GM21576 (cell line): ENCODE data around the gene SORCS2.

Source experiments
- ATAC-seq: cut with Tn5 transposase; IDR thresholded peaks from one replicate; pipeline ENCODE4 v1.9.1; 2021; ENCODE audit warnings: mild to moderate bottlenecking, moderate library complexity; ENCODE audit not compliant: unreplicated experiment

The SORCS2 gene

DNA sequence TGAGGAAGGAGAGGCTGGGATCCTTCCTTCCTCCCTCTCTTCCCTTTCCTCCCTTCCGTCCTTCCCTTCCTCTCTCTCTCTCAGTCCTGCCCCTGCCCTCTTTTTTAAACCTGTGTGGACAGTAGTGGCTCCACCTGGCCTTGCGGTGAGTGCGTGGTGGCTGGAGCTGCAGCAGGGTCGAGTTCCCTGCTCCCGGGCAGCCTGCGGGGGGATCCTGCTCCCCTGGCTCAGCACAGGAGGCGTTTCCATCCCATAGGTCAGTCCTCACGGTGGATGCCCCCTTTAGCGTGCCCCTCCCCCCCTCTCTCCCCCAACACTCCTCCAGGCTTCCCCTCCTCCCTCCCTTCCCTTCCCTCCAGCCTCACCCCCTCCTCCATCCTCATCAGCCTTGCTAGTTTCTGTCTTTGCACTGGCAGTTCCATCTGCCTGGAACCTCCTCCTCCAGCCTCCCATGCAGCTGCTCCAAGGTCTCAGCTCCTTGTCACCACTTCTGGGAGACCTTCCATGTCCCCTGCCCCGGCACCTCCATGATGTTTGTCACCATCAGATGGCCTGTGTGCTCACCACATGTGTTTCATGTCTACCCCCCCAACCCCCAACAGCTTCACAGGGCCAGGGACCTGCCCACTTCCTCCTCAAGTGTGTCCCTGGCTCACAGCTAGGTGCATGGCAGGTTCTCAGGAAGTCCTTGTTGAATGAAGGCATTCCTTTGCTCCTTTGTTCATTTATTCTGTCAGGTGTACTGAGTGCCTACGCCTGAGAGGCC is 174.0 kb downstream of the SORCS2 start:
- no peak for ATAC-seq

DNA sequence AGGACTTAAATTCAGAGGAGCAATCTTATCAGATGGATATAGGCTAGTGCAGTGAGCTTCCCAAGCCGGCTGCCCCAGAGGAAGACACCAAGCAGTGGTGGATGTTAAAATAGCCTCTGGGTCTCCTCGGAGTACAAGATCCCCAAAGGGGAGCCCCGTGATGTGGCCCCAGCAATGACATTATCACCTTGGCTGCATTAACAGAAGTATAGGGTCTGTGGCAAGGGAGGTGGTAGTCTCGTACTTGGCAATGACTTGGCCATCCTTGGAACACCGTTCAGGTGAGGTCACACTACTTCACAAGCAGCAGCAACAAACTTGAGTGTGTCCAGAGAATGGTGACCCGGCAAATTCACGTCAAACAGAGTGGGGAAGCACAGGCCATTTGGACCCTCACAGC is 174.6 kb downstream of the SORCS2 start:
- ATAC-seq, result no peak

DNA sequence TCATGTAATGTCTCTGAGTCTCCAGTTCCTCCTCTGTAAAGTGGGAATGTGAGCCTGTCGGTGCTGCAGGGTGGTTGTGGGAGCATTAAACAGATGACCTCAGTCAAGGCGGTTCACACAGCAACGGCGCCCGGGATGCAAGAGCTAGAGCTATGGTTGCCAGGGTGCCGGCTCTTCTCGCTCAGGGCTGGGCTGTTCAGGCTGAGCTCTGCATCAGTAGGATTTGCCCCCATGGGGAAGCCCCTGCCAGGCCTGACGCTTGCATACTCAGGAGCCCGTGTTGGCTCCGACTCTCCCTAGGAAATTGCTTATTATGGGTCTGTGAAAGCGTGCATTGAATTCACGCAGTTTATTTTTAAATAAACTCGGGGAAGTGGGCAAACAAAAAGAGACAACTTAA is 175.1 kb downstream of the SORCS2 start:
- no peak for ATAC-seq

DNA sequence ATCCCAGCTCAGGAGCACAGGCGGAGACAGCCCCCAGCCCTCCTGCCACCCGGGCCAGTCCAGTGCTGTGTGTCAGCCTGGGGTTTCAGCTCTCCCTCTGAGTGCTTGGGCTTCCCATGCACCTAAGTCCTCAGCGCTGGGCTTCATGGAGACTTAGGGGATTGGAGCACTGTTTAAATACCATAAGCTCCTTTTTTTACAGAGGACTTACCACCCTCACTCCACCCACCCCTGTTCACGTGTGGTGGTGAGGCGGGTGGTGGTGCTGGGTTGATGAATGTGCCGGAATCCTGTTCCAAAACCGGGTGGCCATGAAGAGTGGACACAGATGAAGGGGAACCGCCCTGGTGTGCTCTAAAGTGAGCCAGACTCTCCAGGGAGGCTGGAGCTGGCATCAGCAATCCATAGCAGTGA is 175.5 kb downstream of the SORCS2 start:
- ATAC-seq, result no peak

DNA sequence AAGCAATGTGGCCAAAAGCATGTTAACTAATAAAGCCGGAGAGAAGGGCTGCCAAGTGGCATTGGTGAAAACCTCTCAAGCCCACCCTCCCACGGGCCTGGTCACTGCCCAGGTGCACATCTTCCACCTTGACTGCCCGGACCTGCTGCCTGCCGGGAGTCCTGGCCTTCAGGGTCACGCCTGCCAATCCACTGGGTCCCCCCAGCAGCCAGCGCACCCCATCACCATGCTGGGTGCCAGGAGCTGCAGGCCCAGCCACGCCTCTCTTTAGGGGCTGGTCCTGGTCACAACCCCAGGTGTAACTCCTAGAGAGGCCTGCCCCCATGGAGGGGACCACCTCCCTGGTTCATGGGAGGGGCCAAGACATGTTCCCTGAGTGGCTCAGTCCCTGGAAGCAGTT is 176.0 kb downstream of the SORCS2 start:
- ATAC-seq, result no peak

DNA sequence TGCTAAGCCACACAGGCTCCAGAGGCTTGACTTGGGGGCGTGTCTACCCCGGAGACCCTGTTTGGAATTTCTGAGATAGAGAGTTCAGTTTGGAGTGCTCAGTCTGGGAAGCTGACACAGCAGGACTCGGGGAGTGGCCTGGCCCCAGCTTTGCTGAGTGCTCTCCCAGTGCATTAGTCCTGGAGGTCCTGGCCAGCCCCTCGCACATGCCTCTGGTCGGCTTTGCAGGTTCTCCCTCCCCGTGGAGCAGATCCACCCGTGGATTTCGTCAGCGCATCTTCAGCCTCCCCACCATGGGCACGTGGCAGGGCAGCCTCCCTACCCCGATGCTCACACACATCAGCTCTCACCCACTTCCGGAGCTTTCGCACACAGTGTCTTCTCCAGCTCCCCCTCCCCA is 177.2 kb downstream of the SORCS2 start:
- ATAC-seq, result no peak

DNA sequence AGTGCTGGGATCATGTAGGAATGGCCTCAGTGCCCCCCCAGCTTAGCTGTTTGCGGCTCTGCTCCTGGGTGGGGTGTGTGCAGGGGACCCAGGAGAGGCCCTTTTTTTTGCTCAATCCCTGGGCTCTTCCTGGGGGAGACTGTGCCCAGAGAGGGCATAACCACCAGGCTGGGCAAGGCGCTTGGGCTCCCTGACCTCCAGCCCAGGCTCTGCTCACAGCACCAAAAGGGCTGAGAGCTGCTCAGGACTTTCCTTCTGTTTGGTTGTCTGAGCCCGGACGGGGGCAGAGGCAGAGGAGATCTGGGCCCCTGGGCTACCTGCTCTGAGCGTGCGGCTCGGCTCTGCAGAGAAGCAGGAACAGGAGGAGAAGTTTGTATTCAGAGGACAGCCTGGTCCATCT is 177.7 kb downstream of the SORCS2 start:
- no peak for ATAC-seq

DNA sequence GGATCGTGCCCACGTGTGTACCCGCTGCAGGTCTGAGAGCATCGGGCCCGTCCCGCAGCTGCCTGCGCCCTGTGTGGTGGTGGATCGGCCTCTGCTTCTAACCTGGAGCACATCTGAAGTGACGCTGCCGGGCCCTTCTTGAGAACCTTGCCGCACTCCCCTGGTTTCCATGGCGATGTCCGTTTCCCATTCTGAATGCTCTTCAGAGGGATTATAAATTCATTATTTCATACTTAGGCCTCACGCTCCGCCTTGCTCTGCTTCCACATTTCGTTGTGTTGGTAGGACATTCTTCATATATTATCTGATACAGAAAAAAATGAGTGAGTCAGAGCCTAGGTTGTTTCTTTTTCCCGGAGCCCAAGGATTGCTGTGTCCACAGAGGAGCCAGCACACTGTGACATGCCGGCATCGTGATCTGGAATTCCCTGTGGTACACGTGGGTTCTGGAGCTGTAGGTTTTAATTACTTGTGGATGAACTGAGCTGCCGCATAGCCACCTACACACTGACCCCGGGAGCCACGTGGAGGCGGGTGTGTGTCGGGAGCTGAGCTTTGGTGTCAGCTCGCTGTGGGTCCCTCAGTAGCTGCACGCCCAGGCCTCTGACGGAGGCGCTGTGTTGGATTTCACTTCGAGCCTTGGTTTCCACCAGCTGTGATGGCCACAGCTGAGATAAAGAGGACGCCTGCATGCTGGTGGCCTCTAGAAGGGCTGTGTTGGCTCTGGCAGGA is 179.0 kb downstream of the SORCS2 start:
- no peak for ATAC-seq

DNA sequence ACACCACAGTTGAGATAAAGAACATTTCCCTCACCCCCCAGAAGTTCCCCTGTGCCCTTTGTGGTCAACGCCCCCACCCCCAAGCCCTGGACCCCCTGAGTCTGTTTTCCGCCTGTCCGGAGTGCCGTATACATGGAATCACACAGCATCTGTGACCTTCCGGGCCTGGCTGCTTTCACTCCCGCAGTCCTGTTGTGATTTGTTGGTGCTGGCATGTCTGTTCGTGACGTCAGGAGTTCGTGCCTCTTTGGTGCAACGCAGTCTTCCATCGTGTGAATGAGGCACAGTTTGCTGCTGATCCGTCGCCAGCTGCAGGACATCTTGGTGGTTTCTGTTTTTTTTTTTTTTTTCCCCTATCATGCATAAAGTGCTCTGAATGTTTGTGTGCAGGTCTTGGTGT is 180.3 kb downstream of the SORCS2 start:
- no peak for ATAC-seq

DNA sequence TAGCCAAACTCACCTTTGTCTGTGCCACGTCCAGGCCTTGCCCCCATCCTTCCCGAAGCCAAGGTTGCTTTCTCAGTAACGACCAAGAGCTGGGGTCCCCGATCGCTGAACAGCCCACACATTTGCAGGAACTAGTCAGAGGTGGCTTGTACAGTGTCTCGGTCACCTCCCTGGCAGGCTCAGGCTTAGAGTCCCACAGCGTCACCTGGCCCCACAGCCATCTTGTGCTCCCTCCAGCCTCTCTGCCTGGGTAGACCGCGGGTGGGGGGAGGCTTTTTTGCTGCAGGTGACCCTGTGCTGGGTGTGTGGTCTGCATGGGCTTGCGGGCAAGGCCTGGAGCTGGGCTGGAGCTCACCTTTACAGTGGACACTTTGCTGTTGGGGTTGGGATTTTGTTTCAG is 182.2 kb downstream of the SORCS2 start:
- ATAC-seq, result no peak

DNA sequence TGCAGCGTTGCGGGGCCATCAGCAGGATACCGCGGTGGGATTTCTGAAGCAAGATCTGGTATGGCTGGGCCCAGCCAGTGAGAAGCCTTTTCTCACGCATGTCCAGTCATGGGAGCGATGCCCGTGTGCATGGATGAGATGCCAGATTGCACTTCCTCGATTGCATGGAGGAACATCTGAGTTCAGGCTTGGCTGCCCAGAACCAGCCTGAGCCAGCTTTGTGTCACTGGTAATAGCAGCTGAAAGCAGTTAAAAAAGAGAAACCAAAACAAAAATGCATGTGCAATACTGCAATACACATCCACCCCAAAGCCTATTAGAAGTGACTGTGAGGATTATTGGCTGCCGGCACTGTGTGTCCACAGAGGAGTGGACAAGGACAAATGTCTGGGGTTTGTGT is 183.1 kb downstream of the SORCS2 start:
- no peak for ATAC-seq

DNA sequence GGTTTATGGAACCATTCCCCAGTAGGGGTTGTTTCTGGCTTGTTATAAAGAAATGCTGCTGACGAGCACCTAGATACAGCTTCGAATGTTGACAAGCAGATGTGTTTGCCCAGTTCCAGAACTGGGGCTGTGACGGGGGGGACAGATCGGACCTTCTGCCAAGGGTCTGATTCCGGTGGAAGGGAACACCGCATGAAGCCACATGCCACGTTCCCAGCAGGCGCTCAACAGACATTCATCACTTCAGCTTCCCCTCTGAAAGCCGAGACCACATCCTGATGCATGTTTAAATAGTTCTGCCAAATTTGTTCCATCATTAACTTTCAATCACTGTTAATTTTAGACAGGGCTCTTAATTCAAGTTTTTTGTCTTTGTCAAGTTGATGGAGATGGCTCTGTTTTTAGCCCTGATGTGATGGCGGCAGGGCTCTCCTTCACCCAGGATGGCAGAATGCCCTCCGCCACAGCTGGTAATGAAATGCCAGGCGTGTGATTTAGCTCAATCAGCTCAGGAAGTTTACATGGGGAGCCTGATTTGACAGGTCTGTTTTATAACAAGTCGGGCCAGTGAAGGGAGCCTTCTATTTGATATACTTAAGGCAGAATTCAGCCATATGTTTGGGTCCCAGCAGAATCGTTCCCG is 185.0 kb downstream of the SORCS2 start:
- no peak for ATAC-seq

DNA sequence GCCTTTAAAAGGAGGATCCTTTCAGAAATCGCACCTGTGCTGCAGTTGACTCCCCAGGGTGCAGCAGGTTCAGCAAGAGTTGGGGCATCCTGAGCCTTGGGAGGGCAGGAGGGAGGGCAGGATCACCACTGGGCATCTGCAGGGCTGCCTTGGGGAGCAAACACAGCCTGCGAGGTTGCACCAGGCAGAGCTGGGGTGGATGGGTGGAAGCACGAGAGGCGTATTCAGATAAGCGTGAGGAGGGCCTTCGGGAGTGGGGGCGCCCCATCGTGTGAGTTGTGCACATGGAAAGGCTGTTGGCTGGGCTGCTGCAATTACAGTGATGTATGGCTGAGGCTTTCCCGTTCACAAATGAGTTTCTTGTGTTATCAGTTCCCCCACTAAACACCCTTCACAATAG is 186.8 kb downstream of the SORCS2 start:
- no peak for ATAC-seq

DNA sequence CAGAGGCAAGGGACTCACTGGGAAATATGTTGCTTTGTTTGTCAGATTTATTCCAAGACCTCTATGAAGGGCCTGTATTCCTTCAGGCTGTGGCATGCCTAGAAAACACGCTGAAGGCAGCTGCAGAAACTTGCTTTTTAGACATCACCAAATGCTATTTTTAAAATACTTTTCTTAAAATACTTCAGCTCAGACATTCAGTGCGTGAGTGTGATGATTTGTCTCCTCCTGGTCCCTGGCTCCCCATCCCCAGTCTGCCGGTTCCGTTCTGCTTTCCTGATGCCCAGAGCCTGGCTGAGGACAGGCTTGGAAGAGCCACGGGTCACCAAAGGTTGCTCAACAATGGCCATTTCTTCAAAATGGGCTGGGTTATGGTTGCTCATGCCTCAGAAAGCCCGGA is 187.4 kb downstream of the SORCS2 start:
- no peak for ATAC-seq

DNA sequence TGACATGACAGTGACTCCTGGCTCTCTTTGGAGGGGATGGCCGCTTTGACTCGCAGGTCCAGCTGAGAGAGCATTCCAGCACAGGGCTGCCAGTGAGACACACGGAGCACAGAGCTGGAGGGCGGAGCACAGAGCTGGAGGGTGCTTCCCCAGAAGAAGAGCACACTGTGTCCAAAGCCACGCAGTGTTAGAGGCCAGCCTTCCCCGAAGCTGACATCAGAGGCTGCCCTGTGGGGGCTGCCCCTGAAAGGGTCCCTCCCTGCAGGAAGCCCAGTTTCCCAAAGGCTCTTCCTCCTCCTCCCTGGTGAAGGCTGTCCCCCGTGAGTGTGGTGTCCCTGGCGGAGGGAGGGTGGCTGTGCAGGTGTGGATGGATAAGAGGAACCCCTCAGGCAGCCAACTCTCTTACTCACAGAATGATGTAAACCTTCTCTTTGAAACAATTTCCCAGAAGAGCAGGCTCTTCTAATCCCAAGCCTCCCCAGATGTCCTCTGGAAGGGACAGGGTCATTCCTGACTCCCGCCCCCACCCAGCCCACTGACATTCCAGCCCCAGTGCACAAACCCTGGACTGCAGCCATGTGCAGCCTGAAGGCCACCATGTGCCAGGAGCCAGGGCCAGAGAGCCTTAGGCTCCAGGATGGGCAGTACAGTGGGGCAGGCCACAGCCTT is 189.0 kb downstream of the SORCS2 start:
- ATAC-seq, result no peak

DNA sequence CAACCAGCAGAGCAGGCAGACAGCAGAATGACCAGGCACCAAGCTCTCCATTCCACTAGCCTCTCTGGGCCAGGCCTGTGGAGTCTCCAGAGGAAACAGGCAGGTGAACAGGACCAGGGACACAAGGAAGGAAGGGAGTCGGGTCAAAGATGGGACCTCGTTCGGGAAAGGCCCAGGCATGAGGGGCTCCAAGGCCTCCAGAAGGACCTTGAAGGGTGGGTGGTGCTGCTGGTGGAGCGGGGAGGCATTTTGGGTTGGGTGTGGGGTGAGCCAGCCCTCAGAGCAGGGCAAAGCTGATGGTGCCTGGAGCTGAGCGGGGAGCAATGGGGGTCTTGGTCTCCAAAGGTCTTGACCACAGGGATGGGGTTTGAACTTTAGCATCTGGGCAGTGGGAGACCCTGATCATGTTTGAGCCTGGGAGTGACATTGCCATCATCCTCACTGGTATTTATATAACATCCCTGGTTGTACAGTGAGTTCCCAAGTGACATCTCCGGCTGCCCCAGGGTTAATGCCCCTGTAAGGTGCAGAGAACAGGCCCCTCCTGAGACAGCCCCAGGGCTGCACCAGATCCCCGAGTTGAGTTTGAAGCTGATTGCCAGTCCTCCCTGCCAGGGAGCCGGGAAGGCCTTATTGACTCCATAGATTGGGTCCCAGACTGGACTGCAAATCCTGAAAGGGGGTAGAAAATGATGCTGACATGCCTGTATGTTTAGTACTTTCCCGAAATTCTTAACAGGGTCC is 189.7 kb downstream of the SORCS2 start:
- ATAC-seq, result no peak

DNA sequence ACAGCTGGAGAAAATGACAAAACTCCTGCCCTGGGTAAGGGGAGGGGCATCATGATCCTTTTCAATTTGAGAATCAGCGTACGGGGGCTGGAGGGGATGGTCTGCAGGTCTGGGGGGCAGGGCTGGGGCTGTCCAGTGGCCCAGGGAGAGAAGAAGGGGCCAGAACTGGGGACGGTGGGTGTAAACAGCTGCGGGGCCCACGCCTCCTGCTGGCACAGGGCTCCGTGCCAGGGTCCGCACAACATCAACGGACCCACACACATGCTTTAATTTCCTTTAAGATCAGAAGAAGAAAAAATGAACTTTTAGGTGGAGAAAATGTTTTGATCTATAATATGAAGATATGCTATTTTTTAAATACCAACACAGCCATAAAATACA is 190.3 kb downstream of the SORCS2 start:
- no peak for ATAC-seq

DNA sequence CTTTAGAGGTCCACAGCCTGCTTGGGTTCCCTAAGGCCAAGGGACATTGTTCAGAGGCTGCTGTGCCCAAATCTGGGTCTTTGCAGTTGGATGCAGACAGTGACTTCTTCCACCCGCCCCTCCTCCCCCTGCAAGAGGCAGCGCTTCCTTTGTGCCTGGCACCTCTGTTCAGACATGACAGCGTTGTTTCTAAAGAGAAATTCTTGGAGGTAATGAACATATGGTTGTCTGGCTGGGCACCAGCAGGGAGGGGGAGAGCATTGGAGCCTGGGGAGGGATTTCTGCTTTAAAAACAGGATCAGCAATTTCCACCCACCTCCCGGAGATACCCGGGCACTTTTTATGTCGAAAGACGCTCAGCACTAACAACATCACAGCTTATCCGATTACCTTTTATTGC is 190.9 kb downstream of the SORCS2 start:
- ATAC-seq, result no peak

DNA sequence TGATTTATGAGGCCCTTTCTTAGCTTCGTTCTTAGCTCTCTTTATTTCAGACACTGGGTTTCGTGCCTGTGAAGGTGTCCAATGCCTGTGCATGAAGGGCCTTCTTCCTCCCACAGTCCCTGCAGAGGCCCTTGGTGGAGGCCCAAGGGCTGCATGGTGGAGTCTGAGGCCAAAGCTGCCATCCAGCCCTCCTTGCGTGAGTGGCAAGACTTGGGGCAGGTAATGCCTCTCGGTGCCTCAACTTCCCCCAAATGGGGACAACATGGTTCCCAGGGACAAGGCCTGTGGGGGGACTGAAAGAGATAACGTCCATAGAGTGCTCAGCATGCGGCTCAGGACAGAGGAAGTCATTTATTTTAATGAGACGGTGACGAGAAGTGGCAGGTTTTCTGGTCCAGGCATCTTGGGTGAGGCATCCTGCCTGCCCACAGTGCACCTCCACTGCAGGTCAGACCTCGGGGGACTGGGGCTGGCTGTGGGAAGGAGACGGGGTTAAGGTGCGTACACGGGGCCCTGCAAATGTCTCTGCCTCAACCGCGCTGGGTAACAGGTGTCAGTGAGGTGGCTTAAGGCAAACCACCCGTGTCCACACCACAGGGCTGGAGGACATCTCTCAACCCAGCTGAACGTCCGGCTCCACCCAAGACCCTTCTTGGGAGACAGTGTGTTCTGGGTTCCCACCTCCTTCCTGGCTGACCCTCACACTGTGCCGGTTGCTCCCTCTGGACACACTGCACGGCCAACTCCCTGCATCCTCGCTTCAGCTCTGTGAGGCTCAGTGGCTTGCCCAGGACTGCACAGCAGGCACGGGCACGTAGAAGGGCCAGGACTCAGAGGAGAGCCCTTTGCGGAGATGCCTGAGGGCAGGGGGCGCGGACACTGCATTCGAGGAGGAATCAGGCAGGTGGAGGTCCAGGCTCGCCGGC is 191.9 kb downstream of the SORCS2 start:
- ATAC-seq, result no peak
